SK-N-SH treated with all-trans-retinoic acid at 6 μM for 48 hours (cell line): Measurements from ENCODE around the gene HSPA5.

Experiments used
- ESRRG ChIP-seq: fragments of 250-450 bp; sonication (Bioruptor Pico); IDR thresholded peaks from 2 replicates; pipeline ENCODE4 v1.6.1; 2021; ENCODE audit warnings: mild to moderate bottlenecking
- ISL1 ChIP-seq: fragments of 250-450 bp; sonication (Bioruptor Pico); IDR thresholded peaks from 2 replicates; pipeline ENCODE4 v2.1.2; 2022; ENCODE audit warnings: mild to moderate bottlenecking, moderate library complexity
- SNAI2 ChIP-seq: fragments of 250-450 bp; sonication (Bioruptor Pico); IDR thresholded peaks from 2 replicates; pipeline ENCODE4 v1.5.0; 2020; ENCODE audit warnings: mild to moderate bottlenecking, moderate library complexity
- ZFP30 ChIP-seq: fragments of 450-650 bp; formaldehyde crosslinking; IDR thresholded peaks from 2 replicates; pipeline ENCODE4 v1.5.0; 2022; ENCODE audit warnings: mild to moderate bottlenecking, moderate library complexity
- TF ChIP-seq, protein P1 (sequence below): fragments of 250-450 bp; sonication (Bioruptor Pico); IDR thresholded peaks from 2 replicates; pipeline ENCODE4 v1.8.0; 2021; ENCODE audit warnings: low read depth, mild to moderate bottlenecking, moderate library complexity, borderline replicate concordance

DNA sequence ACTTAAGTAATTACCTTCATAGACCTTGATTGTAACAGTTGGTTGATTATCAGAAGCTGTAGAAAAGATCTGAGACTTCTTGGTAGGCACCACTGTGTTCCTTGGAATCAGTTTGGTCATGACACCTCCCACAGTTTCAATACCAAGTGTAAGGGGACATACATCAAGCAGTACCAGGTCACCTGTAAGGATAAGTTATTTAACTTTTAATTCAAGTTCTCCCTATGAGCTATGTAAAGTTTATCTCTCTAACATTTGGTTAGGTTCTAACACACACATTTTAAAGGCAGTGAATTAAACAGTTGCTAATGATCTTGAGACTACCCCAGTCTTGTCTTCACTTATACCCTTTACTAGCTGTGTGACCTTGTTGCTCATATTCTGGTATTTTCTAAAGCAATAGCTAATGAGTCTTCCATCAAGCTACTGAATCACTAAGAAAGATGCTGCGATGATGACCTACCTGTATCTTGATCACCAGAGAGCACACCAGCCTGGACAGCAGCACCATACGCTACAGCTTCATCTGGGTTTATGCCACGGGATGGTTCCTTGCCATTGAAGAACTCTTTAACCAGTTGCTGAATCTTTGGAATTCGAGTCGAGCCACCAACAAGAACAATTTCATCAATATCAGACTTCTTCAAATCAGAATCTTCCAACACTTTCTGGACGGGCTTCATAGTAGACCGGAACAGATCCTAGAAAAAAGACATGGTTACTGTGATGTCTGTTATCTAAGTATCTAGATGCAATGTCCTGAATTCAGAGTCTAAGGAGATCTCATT lies 2.8 kb downstream of the HSPA5 start:
- TF ChIP-seq SNAI2 = no peak
- TF ChIP-seq, protein P1, sequence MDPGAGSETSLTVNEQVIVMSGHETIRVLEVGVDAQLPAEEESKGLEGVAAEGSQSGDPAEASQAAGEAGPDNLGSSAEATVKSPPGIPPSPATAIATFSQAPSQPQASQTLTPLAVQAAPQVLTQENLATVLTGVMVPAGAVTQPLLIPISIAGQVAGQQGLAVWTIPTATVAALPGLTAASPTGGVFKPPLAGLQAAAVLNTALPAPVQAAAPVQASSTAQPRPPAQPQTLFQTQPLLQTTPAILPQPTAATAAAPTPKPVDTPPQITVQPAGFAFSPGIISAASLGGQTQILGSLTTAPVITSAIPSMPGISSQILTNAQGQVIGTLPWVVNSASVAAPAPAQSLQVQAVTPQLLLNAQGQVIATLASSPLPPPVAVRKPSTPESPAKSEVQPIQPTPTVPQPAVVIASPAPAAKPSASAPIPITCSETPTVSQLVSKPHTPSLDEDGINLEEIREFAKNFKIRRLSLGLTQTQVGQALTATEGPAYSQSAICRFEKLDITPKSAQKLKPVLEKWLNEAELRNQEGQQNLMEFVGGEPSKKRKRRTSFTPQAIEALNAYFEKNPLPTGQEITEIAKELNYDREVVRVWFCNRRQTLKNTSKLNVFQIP = no peak
- no peak for TF ChIP-seq ISL1 (CRISPR knock-in tag)
- no peak for TF ChIP-seq ESRRG (CRISPR knock-in tag)
- TF ChIP-seq ZFP30 (CRISPR knock-in tag) = no peak
